ENCODE data around the gene ATG4B. TPM values are rescaled to one million over a fixed set of nuclear protein-coding genes. Genes with fewer than 3 reads are reported as not detected.

Gene ATG4B
- total RNA-seq, 1 experiment from 2014 or later, result 70.9 TPM

GRCh38 chr2:241632478-241633325 lies 4.8 kb upstream of the ATG4B start:
- H3K36me3 Mint-ChIP-seq (ENCODE audit: insufficient read depth, unreplicated experiment), result peaks cover 58% of the 10 kb centered on the region
- POLR2A ChIA-PET, result interaction anchor here (1.5 kb wide), 1 partner anchor 54 kb away, joined by 4 read pairs; the partner anchor contains the start of gene DTYMK
- intact Hi-C loops (cut with micrococcal nuclease), result loop anchor here (10.0 kb wide), 1 partner anchor 278 kb away; the partner anchor contains the start of gene FARP2
- no peak for TF ChIP-seq CTCF (IDR thresholded peaks at IDR 0.05; ENCODE audit: unreplicated experiment)
- no peak for DNase-seq (ENCODE audit: unreplicated experiment)
- no TSS peak for BruUV-seq (replicated peaks)
- no peaks in the 10 kb centered on the region for H3K27me3 Mint-ChIP-seq (ENCODE audit: insufficient read depth, unreplicated experiment)
- CTCF ChIA-PET, result interaction anchor here (0.6 kb wide), 1 partner anchor 36 kb away, joined by 3 read pairs; no protein-coding TSS in a partner anchor
- H3K9me3 Mint-ChIP-seq (ENCODE audit: unreplicated experiment), result no peaks in the 10 kb centered on the region
- H3K27ac Mint-ChIP-seq (ENCODE audit: low read depth, unreplicated experiment), result no peak overlapping the region
- peaks cover 3% of the 10 kb centered on the region for H3K4me1 Mint-ChIP-seq (ENCODE audit: insufficient read depth, unreplicated experiment)
- no peak overlapping the region for H3K4me3 Mint-ChIP-seq (ENCODE audit: unreplicated experiment)

- H3K36me3 Mint-ChIP-seq (ENCODE audit: insufficient read depth, unreplicated experiment), result peaks cover 50% of the 10 kb centered on the region
- intact Hi-C loops (cut with micrococcal nuclease), result loop anchor here (10.0 kb wide), 1 partner anchor 279 kb away; the partner anchor contains the start of gene FARP2
- no peak overlapping the region for H3K4me3 Mint-ChIP-seq (ENCODE audit: unreplicated experiment)
- TF ChIP-seq CTCF (IDR thresholded peaks at IDR 0.05; ENCODE audit: unreplicated experiment), result no peak
- ChIA-PET CTCF (no interaction called here), POLR2A (interaction anchor here (1.4 to 1.5 kb wide), 2 partner anchors 53 to 66 kb away, joined by 3 to 4 read pairs; partner anchors contain the start of gene DTYMK)
- DNase-seq (ENCODE audit: unreplicated experiment), result no peak
- H3K4me1 Mint-ChIP-seq (ENCODE audit: insufficient read depth, unreplicated experiment), result peaks cover 3% of the 10 kb centered on the region
- TSS peak; percentile 12 for BruUV-seq (replicated peaks)
- H3K27ac Mint-ChIP-seq (ENCODE audit: low read depth, unreplicated experiment), result no peak overlapping the region
- H3K27me3 Mint-ChIP-seq (ENCODE audit: insufficient read depth, unreplicated experiment), result no peaks in the 10 kb centered on the region
- no peaks in the 10 kb centered on the region for H3K9me3 Mint-ChIP-seq (ENCODE audit: unreplicated experiment)
Observed at GRCh38 chr2:241633561-241633960, 3.9 kb upstream of the ATG4B start.

GRCh38 chr2:241635756-241636155 lies 1.7 kb upstream of the ATG4B start:
- ChIA-PET CTCF (interaction anchor here (0.6 kb wide), 1 partner anchor 590 kb away, joined by 5 read pairs; no protein-coding TSS in a partner anchor), POLR2A (interaction anchor here (0.6 to 1.8 kb wide), 7 partner anchors 10 to 1241 kb away, joined by 3 to 4 read pairs (median 3); partner anchors contain the start of genes D2HGDH and DTYMK)
- DNase-seq (ENCODE audit: unreplicated experiment), result peak; percentile 20
- Mint-ChIP-seq H3K4me3 (ENCODE audit: unreplicated experiment) (peak overlapping the region; percentile 90), H3K4me1 (ENCODE audit: insufficient read depth, unreplicated experiment) (peaks cover 22% of the 10 kb centered on the region), H3K36me3 (ENCODE audit: insufficient read depth, unreplicated experiment) (peaks cover 29% of the 10 kb centered on the region), H3K9me3 (ENCODE audit: unreplicated experiment) (no peaks in the 10 kb centered on the region), H3K27me3 (ENCODE audit: insufficient read depth, unreplicated experiment) (no peaks in the 10 kb centered on the region), H3K27ac (ENCODE audit: low read depth, unreplicated experiment) (peak overlapping the region; percentile 70)
- TSS peak; percentile 30 for BruUV-seq (replicated peaks)
- no peak for TF ChIP-seq CTCF (IDR thresholded peaks at IDR 0.05; ENCODE audit: unreplicated experiment)
- intact Hi-C loops (cut with micrococcal nuclease), result loop anchor here (10.0 kb wide), 1 partner anchor 281 kb away; the partner anchor contains the start of gene FARP2

All from MCF 10A (cell line).